Fibroblast of the aortic adventitia (primary cell): ENCODE data around the gene MMD2. TPM values are rescaled to one million over a fixed set of nuclear protein-coding genes. Genes with fewer than 3 reads are reported as not detected.

Experiments
- DNase-seq: peaks from one replicate; pipeline ENCODE4 v3.0.0-alpha.2; 2010; ENCODE audit warnings: low read depth
- H3K4me3 ChIP-seq: 2 replicates; pipeline ENCODE4 v1.5.1; 2011; ENCODE audit warnings: low read depth, mild to moderate bottlenecking, control low read depth, low read length, moderate library complexity
- CTCF ChIP-seq: IDR thresholded peaks from 2 replicates; pipeline ENCODE4 v1.5.1; 2011; ENCODE audit warnings: mild to moderate bottlenecking, low read length, control low read depth, inconsistent platforms; ENCODE audit not compliant: insufficient read depth
- total RNA-seq: library from RNA; depleted of rRNA; stranded (reverse); fragments of >200 nt; gene quantifications from 2 replicates; pipeline ENCODE4 v1.2.3, GENCODE V29; 2012; ENCODE audit warnings: low replicate concordance

MMD2 gene
- total RNA-seq, 1 donor: not detected

GRCh38 chr7:4879396-4880081, 79.4 kb downstream of the MMD2 start:
- H3K4me3 ChIP-seq: no peak overlapping the region
- DNase-seq: no peak
- no peak for TF ChIP-seq CTCF

GRCh38 chr7:4878336-4879335, 80.4 kb downstream of the MMD2 start:
- TF ChIP-seq CTCF: no peak
- no peak overlapping the region for H3K4me3 ChIP-seq
- DNase-seq: no peak

- DNase-seq: no peak
- TF ChIP-seq CTCF: no peak
- no peak overlapping the region for H3K4me3 ChIP-seq
Measured at GRCh38 chr7:4876586-4876985, 82.4 kb downstream of the MMD2 start.

GRCh38 chr7:4875391-4875790, 83.6 kb downstream of the MMD2 start:
- no peak for TF ChIP-seq CTCF
- no peak overlapping the region for H3K4me3 ChIP-seq
- no peak for DNase-seq

GRCh38 chr7:4873071-4873944, 85.7 kb downstream of the MMD2 start:
- no peak overlapping the region for H3K4me3 ChIP-seq
- DNase-seq: no peak
- no peak for TF ChIP-seq CTCF

- H3K4me3 ChIP-seq: no peak overlapping the region
- DNase-seq: no peak
- no peak for TF ChIP-seq CTCF
Measured at GRCh38 chr7:4871930-4872675, 86.9 kb downstream of the MMD2 start.
